ENCODE data around the gene ASPRV1.

The ASPRV1 gene

DNA sequence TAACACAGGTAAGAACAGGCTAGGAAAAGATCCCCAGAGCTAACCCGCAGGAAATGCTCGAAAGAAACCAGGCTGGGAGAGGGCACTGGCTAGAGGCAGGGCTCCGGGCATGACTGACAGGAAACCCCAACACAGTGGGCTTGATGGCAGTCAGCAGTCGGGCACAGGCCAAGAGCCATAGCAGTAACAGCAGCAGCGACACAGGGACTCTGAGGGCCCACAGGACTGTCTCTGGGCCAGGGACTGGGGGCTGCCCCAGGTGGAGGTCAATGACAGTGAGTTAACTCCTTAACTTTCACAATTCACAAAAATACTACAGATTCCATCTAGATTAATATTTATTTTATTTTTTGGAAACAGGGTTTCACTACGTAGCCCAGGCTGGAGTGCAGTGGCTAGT is 37.3 kb upstream of the ASPRV1 start:
- Histone ChIP-seq H3K4me3 (ENCODE audit: low read depth, low read length) (no peak overlapping the region), H3K27me3 (replicated peaks) (no peaks in the 10 kb centered on the region), H3K36me3 (replicated peaks) (no peaks in the 10 kb centered on the region), H3K27ac (no peak overlapping the region)
- TF ChIP-seq, protein P1, sequence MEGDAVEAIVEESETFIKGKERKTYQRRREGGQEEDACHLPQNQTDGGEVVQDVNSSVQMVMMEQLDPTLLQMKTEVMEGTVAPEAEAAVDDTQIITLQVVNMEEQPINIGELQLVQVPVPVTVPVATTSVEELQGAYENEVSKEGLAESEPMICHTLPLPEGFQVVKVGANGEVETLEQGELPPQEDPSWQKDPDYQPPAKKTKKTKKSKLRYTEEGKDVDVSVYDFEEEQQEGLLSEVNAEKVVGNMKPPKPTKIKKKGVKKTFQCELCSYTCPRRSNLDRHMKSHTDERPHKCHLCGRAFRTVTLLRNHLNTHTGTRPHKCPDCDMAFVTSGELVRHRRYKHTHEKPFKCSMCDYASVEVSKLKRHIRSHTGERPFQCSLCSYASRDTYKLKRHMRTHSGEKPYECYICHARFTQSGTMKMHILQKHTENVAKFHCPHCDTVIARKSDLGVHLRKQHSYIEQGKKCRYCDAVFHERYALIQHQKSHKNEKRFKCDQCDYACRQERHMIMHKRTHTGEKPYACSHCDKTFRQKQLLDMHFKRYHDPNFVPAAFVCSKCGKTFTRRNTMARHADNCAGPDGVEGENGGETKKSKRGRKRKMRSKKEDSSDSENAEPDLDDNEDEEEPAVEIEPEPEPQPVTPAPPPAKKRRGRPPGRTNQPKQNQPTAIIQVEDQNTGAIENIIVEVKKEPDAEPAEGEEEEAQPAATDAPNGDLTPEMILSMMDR (IDR thresholded peaks at IDR 0.05; ENCODE audit: low read depth, low read length, missing control alignments): no peak
- in situ Hi-C loops (cut with HindIII; ENCODE audit: low pct_ligation_motif_present, low sequenced_read_pairs): no loop called here
- DNase-seq: no peak

DNA sequence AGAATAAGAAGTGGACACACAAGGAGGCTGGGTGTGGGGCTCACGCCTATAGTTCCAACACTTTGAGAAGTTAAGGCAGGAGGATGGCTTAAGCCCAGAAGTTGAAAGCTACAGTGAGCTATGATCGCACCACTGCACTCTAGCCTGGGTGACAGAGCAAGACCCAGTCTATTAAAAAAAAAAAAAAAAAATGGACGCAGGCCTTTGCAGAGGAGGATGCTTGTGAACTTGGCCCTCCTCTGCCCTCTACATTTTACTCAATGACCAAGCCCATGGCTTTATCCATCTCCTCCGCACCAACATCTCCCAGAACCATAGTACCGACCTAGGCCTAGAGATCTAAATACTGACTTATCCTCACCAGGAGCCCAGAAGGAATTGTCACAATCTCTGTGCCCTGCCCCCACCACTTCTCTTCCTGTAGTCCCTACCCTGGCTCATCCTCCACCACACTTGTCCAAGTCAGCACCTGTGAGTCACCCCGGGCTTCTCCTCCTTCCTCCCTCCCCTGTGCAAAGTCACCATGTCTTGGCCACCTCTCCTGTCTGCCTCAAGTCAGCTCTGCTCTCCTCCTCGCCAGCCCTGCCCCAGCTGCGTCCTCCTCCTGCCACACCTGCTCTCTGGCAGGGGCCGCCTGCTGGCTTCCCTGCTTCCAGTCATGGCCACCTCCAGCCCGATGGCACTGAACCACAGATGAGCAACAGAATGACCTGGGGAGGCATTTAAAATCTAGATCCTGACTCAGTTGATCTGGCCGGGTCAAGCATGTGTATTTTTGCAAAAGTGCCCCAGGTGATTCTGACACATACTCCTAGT is 35.8 kb upstream of the ASPRV1 start:
- peak; percentile 27 for DNase-seq
- no peak overlapping the region for H3K4me3 ChIP-seq (ENCODE audit: low read depth, low read length)
- no peaks in the 10 kb centered on the region for H3K36me3 ChIP-seq (replicated peaks)
- H3K27me3 ChIP-seq (replicated peaks): no peaks in the 10 kb centered on the region
- TF ChIP-seq, protein P1 (IDR thresholded peaks at IDR 0.05; ENCODE audit: low read depth, low read length, missing control alignments): no peak
- no peak overlapping the region for H3K27ac ChIP-seq
- in situ Hi-C loops (cut with HindIII; ENCODE audit: low pct_ligation_motif_present, low sequenced_read_pairs): no loop called here

DNA sequence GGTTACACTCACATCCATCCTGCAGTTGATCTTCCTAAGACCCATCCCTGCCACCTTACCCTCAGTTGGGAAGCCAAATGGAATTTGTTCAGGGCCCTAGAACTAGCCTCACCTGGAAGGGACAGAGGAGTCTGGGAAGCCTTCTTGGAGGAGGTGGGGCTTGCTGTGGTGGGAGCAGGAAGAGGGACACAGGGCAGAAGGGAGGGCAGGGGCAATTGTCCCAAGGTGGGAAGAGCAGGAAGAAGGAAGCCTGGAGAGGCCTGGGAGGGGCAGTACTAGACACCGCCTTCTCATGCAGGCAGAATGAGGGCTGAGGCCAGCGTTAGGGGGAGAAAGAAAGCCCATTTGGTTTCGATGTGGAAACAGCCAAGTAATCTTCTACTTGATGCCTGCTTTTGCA is 34.1 kb upstream of the ASPRV1 start:
- H3K27ac ChIP-seq: no peak overlapping the region
- TF ChIP-seq, protein P1 (IDR thresholded peaks at IDR 0.05; ENCODE audit: low read depth, low read length, missing control alignments): no peak
- no peaks in the 10 kb centered on the region for H3K36me3 ChIP-seq (replicated peaks)
- no peak for DNase-seq
- in situ Hi-C loops (cut with HindIII; ENCODE audit: low pct_ligation_motif_present, low sequenced_read_pairs): no loop called here
- H3K4me3 ChIP-seq (ENCODE audit: low read depth, low read length): no peak overlapping the region
- no peaks in the 10 kb centered on the region for H3K27me3 ChIP-seq (replicated peaks)

DNA sequence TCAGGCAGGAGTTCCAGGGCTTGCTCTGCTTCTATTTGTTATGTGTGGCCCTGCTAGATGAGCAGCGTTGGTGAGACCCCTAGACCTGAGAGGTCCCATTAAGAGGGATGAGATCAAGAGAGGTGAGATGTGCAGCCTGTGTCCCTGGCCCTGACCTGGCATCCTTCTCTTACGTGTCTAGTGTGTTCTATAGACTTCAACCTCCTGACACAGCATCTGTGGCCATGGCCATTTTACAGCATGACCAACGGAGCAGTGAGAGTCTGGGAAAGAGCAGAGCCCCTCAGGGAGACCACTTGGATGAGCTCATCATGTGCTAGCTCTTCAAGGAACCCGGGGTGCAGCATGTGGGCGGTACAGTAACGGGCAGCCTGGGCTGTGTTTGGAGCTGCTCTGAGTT is 32.7 kb upstream of the ASPRV1 start:
- TF ChIP-seq, protein P1 (IDR thresholded peaks at IDR 0.05; ENCODE audit: low read depth, low read length, missing control alignments): no peak
- no peaks in the 10 kb centered on the region for H3K36me3 ChIP-seq (replicated peaks)
- no peaks in the 10 kb centered on the region for H3K27me3 ChIP-seq (replicated peaks)
- no peak for DNase-seq
- H3K27ac ChIP-seq: no peak overlapping the region
- no peak overlapping the region for H3K4me3 ChIP-seq (ENCODE audit: low read depth, low read length)
- in situ Hi-C loops (cut with HindIII; ENCODE audit: low pct_ligation_motif_present, low sequenced_read_pairs): no loop called here

DNA sequence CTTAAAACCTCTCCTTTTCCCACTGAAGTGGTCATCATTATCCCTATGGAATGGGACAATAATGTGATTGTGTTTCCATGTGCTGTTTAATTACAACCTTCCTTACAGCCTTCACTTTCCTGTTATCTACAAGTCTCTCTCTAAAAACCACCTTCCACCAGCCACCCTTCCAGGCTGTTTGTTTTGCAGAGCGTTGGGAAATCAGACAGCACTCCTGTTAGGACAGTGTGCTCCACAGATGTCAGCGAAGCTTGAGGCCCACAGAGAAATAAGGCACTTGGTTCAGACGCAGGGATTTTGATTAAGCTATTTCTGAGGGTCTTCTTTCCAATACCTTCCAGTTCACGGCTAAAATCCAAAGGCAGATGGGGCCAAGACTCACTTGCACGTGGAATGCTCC is 32.3 kb upstream of the ASPRV1 start:
- in situ Hi-C loops (cut with HindIII; ENCODE audit: low pct_ligation_motif_present, low sequenced_read_pairs): no loop called here
- no peak for DNase-seq
- Histone ChIP-seq H3K36me3 (replicated peaks) (no peaks in the 10 kb centered on the region), H3K27ac (no peak overlapping the region), H3K27me3 (replicated peaks) (no peaks in the 10 kb centered on the region), H3K4me3 (ENCODE audit: low read depth, low read length) (no peak overlapping the region)
- TF ChIP-seq, protein P1 (IDR thresholded peaks at IDR 0.05; ENCODE audit: low read depth, low read length, missing control alignments): no peak
